GM13977 (cell line): Measurements from ENCODE around the gene CAMTA1.
"Not testable (repeated sequence)": the region's sequence is repeated elsewhere in the genome, so short reads cannot be mapped to it uniquely, and the experiment has no call there.

ENCODE experiments used
- DNase-seq: peaks from one replicate; pipeline ENCODE4 v3.0.0; 2012; ENCODE audit warnings: low spot score
- in situ Hi-C: fragments of 300-500 bp; cut with MboI; formaldehyde crosslinking; loops from one replicate; pipeline ENCODE4 v1.12.0; 2022; ENCODE audit warnings: low sequenced_read_pairs, low pct_unique_long_range_greater_than_20kb, mixed read lengths, inconsistent platforms; ENCODE audit not compliant: unreplicated experiment
- TF ChIP-seq, protein P1 (sequence below): IDR thresholded peaks from 2 replicates; pipeline ENCODE4 v1.5.1; 2012; ENCODE audit warnings: mild to moderate bottlenecking, control low read depth; ENCODE audit not compliant: insufficient read depth; ENCODE audit errors: extremely low read depth, missing control alignments

The CAMTA1 gene

DNA sequence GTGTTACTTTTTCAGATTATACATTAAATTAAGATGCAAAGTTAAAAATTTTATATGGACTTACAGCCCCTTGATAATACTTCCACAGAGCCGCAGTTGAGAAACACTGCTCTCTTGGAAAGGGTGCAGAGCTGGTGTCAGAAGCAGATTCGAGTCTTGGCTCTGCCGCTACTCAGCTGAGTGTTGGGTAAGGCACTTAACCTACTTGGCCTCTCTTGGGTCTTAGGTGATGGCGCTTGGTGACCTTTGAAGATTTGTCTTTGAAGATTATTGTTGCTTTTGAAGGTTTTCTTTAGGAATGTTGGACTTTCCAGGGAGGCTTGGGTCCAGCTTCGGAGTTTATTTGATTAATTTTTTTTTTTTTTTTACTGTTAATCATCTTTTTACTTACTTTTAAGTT lies 48.5 kb downstream of the CAMTA1 start:
- DNase-seq, result no peak
- TF ChIP-seq, protein P1, sequence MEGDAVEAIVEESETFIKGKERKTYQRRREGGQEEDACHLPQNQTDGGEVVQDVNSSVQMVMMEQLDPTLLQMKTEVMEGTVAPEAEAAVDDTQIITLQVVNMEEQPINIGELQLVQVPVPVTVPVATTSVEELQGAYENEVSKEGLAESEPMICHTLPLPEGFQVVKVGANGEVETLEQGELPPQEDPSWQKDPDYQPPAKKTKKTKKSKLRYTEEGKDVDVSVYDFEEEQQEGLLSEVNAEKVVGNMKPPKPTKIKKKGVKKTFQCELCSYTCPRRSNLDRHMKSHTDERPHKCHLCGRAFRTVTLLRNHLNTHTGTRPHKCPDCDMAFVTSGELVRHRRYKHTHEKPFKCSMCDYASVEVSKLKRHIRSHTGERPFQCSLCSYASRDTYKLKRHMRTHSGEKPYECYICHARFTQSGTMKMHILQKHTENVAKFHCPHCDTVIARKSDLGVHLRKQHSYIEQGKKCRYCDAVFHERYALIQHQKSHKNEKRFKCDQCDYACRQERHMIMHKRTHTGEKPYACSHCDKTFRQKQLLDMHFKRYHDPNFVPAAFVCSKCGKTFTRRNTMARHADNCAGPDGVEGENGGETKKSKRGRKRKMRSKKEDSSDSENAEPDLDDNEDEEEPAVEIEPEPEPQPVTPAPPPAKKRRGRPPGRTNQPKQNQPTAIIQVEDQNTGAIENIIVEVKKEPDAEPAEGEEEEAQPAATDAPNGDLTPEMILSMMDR, result no peak
- in situ Hi-C loops, result no loop called here

DNA sequence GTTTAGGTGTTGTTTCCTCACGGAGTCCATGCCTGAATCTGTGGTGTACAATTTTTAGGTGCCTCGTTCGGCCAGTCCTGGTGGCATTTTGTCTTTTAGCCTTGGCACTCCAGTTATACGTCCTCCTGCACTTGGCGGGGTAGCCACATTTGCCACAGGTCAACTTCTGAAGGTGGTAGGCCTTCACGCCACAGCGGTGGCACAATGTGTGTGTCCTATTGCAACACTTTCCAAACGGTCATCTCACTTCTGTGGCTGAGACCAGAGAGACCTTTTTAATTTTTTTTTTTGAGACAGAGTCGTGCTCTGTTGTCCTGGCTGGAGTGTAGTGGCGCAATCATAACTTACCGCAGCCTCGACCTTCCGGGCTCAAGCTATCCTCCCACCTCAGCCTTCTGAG lies 49.1 kb downstream of the CAMTA1 start:
- TF ChIP-seq, protein P1, result no peak
- no peak for DNase-seq
- in situ Hi-C loops, result no loop called here

DNA sequence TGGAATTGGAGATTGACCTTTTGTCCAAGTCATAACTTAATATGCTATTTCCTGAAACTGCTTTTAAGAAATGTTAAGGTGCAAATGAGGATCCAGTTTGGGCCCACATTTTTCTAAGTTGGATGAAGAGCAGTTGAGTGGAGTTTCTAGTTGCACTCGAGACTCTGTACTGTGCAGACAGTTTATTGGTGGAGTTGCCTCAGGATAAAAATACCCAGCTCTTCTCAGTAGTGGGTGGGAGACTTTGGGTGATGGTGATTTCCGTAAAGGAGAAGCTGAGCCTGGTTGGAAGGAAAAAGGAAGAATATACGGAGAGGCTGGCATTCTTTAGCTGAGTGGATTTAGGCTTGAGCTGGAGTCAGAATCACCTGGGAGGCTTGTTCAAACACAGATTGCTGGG lies 49.9 kb downstream of the CAMTA1 start:
- TF ChIP-seq, protein P1, result no peak
- no peak for DNase-seq
- in situ Hi-C loops, result no loop called here

DNA sequence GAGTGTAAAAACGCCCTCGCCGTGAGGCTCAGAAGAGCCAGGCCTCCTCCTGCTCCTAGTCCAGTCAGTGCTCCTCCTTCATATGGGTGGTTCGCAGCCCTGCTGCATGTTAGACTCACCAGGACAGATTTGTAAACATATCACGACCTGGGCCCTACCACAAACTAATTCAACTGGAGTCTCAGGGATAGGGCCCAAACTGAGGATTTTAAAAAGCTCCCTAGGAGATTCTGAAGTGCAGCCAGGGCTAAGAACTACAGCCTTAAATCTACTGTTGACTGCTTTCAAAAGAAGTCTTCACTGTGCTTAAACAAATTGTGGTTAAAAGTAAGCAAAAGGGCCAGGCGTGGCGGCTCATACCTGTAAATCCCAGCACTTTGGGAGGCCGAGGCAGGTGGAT lies 57.0 kb downstream of the CAMTA1 start:
- DNase-seq, result no peak
- TF ChIP-seq, protein P1, result no peak
- in situ Hi-C loops, result no loop called here

DNA sequence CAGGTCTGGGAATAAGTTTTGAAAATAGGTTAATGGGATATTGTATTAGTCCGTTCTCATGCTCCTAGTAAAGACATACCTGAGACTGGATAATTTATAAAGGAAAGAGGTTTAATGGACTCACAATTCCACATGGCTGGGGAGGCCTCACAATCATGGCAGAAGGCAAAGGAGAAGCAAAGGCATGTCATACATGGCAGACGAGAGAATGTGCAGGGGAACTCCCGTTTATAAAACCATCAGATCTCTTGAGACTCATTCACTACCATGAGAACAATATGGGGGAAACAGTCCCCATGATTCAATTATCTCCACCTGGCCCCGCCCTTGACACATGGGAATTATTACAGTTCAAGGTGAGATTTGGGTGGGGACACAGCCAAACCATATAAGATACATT lies 60.5 kb downstream of the CAMTA1 start:
- DNase-seq, in situ Hi-C loops: not testable (repeated sequence)

DNA sequence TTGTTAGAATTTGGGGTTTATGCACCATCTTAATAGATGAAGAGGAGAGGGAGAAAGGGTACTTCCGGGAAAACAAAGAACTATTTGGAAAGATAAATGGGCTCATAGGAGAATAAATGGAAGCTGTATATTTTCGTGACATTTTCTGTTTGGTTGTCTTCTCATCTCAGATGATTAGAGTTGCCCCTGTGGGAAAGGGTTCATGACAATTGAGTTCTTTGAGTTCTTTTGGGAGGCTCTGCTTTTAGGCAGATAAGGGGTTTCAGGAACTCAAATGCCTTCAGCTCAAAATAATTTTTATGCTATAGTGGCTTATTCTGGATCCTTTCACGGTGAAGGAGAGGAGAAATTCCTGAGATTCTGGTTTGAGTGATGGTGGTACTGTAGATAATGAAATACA lies 63.6 kb downstream of the CAMTA1 start:
- TF ChIP-seq, protein P1, result no peak
- in situ Hi-C loops, result no loop called here
- no peak for DNase-seq

DNA sequence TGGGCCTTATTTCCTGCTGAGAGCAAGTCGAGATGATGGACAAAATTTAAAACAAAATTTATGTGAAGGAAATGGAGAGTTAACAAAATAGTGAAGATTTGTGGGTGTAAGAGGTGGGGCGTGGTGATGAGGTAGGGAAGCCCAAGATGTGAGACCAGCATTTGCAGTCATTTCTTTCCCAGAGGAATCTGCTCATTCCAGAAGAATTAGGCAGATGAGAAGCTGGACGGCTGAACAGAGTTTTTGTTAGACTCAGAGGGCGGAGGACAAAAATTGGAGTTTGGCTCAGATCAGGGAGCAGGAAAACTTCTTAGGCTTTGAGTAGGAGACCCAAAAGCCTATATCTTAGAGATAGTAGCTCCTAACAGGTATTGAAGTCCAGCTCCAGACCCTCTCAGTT lies 65.3 kb downstream of the CAMTA1 start:
- TF ChIP-seq, protein P1, result no peak
- DNase-seq, result no peak
- in situ Hi-C loops, result no loop called here
